ENCODE results near the gene LTB.

The LTB gene

GRCh38 chr6:31531771-31532643, 50.2 kb downstream of the LTB start:
- DNase-seq (ENCODE audit: low read depth in 1 of 2, low spot score in 1 of 2): no peak

DNA sequence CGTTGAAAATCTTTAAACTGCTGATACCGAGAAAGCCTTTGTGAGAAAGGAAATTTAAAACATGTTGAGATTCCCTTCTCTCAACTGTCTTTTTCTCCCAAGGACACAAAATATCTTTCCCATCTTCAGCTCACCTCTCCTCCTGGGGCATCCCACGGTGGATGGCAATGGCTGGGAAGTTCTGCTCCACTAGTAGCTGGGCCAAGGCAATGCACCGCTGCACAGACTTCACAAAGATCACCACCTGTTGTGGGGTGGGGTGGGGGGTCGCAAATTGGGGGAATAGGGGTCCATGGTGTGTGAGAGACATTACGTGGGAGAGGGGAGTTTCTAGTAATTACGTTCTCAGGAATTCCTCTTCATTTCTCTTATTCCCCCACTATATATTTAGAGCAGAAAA, 51.1 kb downstream of the LTB start:
- no peak for DNase-seq (ENCODE audit: low read depth in 1 of 2, low spot score in 1 of 2)

DNA sequence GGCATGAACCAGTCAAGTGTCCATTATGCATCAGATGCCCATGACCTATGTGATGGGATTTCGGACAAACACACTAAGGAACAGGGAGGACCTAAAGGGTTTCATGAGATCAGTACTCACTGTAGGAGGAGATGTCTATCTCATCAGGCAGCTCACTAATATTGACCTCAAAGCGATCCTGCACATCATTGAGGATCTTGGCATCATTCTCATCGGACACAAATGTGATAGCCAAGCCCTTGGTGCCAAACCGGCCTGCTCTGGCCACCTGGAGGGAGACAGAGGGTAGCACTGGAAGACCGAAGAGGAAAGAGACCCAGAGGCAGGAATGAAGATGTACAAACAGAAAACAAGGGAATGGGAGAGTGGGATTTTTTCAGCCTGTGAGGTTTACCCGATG, 51.6 kb downstream of the LTB start:
- no peak for DNase-seq (ENCODE audit: low read depth in 1 of 2, low spot score in 1 of 2)

Measured in activated CD4-positive, alpha-beta T cell treated with anti-CD3 and anti-CD28 coated beads, Interleukin-2, amount 50 U/mL, for 24 hours (primary cell).